SW480 (cell line): Measurements from ENCODE around the gene LINGO1.

ENCODE experiments used
- DNase-seq: peaks from one replicate; pipeline ENCODE4 v3.0.0-alpha.2; 2016; ENCODE audit warnings: low spot score

The LINGO1 gene

GRCh38 chr15:77571741-77572140, 61.0 kb downstream of the LINGO1 start:
- DNase-seq: no peak

DNA sequence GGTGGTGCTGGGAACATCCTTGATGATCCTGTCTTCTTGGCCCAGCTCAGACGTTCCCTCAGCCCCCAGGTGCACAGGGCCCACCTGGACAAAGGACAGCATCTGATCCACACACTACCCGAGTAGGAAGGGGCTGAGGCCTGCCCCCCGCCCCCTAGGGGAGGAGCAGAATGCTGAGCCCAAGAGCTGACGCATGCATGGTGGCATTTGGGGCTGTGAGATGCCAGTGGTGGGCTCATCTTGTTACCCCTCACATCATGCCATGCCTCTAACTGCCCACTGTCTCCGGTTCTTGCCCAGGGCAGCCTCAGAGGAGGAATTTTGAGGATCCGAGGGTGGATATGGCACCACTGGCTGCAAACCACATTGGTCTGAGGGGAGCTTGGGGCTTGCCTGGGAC, 61.5 kb downstream of the LINGO1 start:
- no peak for DNase-seq

GRCh38 chr15:77569729-77570125, 63.0 kb downstream of the LINGO1 start:
- DNase-seq: no peak

DNA sequence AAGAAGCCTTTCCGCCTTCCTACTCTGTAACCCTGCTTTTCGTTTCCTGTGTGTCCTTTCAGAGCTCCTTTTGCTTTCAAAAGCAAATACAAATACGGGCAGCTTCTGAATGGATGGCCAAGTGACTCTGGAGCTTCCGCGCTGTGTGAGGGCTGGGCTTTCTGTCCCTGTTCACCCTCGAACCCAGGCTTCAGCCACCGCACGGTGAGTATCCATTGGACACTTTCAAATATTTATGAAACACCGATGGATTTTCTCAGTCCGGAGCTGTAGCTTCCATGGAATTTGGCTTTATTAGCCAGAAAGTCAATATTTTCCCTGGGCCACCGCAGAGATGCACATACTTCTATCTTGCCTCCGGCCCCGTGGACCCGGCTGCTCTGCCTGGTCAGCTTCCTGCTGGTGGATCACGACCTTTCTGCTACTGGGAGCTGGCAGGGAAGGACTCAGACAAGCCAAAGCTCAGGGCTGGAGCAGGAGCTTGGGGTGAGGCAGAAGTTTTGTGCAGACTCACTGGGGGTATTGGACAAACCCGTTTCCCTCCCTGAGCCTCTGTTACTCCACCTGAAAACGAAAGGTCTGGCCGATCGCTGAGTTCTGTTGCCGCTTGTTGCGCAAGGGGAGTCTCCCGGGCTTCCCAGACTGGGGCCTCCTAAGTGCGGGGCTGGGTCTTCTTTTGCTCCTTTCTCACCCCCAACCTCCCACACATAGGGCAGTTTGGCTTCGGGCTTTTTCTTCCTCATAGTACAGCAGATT, 63.6 kb downstream of the LINGO1 start:
- no peak for DNase-seq

GRCh38 chr15:77568014-77568972, 64.4 kb downstream of the LINGO1 start:
- no peak for DNase-seq

DNA sequence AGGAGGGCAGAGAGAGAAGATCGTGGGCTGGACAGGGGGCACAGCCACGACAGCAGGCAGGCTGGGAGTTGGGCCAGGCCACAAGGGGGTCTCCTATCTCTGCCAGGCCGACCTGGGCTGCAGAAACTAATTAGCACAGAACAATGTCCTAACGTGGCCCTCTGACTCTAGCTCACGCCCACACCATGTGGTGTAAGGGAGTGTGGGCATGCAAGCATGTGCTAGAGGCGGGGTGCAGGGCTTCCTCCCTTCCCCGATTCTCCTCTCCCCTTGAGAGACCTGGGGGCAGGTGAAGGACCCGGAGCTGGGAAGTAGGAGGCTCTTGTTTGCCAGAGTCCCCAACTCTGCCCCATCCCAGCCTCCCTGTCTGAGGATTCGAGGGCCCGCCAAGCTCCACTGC, 65.5 kb downstream of the LINGO1 start:
- no peak for DNase-seq

GRCh38 chr15:77566092-77566491, 66.6 kb downstream of the LINGO1 start:
- DNase-seq: no peak

DNA sequence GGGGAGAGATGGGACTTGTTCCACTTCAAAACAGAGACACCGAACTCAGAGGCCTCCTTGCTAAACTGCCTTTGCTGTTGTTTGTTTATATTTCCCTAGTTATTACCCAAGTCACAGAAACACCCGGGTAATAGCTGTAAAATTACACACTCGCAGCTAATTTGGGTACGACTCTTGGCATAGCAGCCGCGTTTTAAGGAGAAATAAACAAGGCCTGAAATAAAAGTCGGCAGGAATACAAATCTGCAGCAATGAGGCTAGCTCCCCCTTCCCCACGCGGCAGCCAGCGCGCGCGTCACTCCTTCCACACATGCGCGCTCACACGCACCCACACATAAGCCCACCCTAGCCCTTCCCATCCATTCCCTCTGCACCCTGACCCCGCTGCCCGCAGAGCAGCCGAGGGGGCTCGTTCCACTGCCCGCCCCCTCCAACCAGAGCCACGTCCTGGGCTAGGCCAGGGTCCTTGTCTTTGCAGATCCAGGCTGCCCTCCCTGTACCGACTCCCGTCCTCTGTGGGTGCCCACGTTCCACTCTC, 67.3 kb downstream of the LINGO1 start:
- DNase-seq: no peak

DNA sequence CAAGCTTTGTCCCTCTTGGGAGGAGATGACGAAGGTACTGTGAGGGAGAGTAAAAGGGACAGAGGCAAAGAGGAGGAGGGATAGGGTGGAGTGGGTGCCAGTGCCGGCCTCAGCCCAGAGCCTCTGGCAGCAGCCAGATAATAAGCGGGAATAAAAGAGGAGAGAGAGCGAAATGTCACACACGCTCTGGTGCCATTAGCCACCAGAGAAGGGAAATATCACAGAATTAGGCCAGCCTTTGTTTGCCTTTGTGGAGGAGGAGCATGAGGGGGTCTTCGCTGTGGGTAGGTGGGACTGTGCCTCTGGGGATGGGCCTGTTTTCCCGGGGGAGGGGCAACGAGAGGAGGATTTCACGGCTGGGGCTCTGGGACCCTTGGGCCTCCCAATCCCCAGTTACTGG, 67.8 kb downstream of the LINGO1 start:
- DNase-seq: no peak

GRCh38 chr15:77564341-77564740, 68.4 kb downstream of the LINGO1 start:
- DNase-seq: no peak

- no peak for DNase-seq
These were observed 69.0 kb downstream of the LINGO1 start for GRCh38 chr15:77563623-77564156.
